ENCODE results near the gene POM121L2. TPM values are rescaled to one million over a fixed set of nuclear protein-coding genes. Genes with fewer than 3 reads are reported as not detected.

POM121L2 gene
- not detected in 2 replicates for total RNA-seq

GRCh38 chr6:27312146-27312949, at the start of gene POM121L2:
Gene POM121L2, minus strand, starts transcription at chr6:27312273. Its CDS starts 103 bp downstream, at chr6:27312170.

Other genes starting within 250 kb of the POM121L2 start
- not detected in 2 replicates for gene PRSS16, start 64.6 kb downstream of the POM121L2 start, total RNA-seq
- gene ZNF391, start 76.5 kb upstream of the POM121L2 start, total RNA-seq = 0.79 and 1.0 TPM in 2 replicates
- 6.9 and 9.6 TPM in 2 replicates for gene ZNF184, start 160.8 kb upstream of the POM121L2 start, total RNA-seq

All from bronchial smooth muscle cell (primary cell).